NK-92 treated with Interleukin-12 subunit alpha and Interleukin-12 subunit beta, amount 100 ng/mL, for 24 hours (cell line): ENCODE measurements around the gene HTR4.

ENCODE experiments used
- DNase-seq: peaks from one replicate; lab custom pipeline; 2025; lab: John Stamatoyannopoulos, UW

HTR4 gene

GRCh38 chr5:148607406-148607805 is 46.9 kb downstream of the HTR4 start:
- no peak for DNase-seq

GRCh38 chr5:148606296-148606695 is 48.0 kb downstream of the HTR4 start:
- no peak for DNase-seq

GRCh38 chr5:148599187-148599586 is 55.1 kb downstream of the HTR4 start:
- DNase-seq: no peak

- no peak for DNase-seq
Measured at GRCh38 chr5:148595697-148596096, 58.6 kb downstream of the HTR4 start.

- DNase-seq: no peak
Measured at GRCh38 chr5:148586796-148587195, 67.5 kb downstream of the HTR4 start.

GRCh38 chr5:148585988-148586387 is 68.3 kb downstream of the HTR4 start:
- DNase-seq: no peak

GRCh38 chr5:148584103-148584502 is 70.2 kb downstream of the HTR4 start:
- no peak for DNase-seq

GRCh38 chr5:148583421-148583965 is 70.8 kb downstream of the HTR4 start:
- DNase-seq: no peak

GRCh38 chr5:148574167-148574566 is 80.2 kb downstream of the HTR4 start:
- no peak for DNase-seq

- no peak for DNase-seq
Measured at GRCh38 chr5:148573374-148573773, 81.0 kb downstream of the HTR4 start.

- no peak for DNase-seq
Measured at GRCh38 chr5:148569948-148570347, 84.4 kb downstream of the HTR4 start.

GRCh38 chr5:148565148-148565547 is 89.2 kb downstream of the HTR4 start:
- DNase-seq: no peak

- no peak for DNase-seq
Measured at GRCh38 chr5:148563021-148563420, 91.3 kb downstream of the HTR4 start.

- DNase-seq: no peak
Measured at GRCh38 chr5:148561801-148562311, 92.5 kb downstream of the HTR4 start.

GRCh38 chr5:148559461-148559860 is 94.9 kb downstream of the HTR4 start:
- no peak for DNase-seq

GRCh38 chr5:148558892-148559291 is 95.4 kb downstream of the HTR4 start:
- no peak for DNase-seq

GRCh38 chr5:148556835-148557234 is 97.5 kb downstream of the HTR4 start:
- no peak for DNase-seq

- no peak for DNase-seq
Measured at GRCh38 chr5:148554621-148555020, 99.7 kb downstream of the HTR4 start.

GRCh38 chr5:148543727-148544126 is 110.6 kb downstream of the HTR4 start:
- DNase-seq: no peak

- DNase-seq: no peak
Measured at GRCh38 chr5:148542812-148543211, 111.5 kb downstream of the HTR4 start.

GRCh38 chr5:148541054-148541835 is 113.1 kb downstream of the HTR4 start:
- no peak for DNase-seq

- DNase-seq: no peak
Measured at GRCh38 chr5:148540647-148541046, 113.7 kb downstream of the HTR4 start.

GRCh38 chr5:148539851-148540250 is 114.5 kb downstream of the HTR4 start:
- no peak for DNase-seq

GRCh38 chr5:148535190-148535589 is 119.1 kb downstream of the HTR4 start:
- DNase-seq: no peak
